ENCODE results near the gene POLD2. TPM values are rescaled to one million over a fixed set of nuclear protein-coding genes. Genes with fewer than 3 reads are reported as not detected.
A peak's percentile ranks its signal among the peaks of the same experiment; 100 is the strongest.

The POLD2 gene
- total and polyA plus RNA-seq, 2 of the 13 experiments (the other 11 are each of a cell fraction or from before 2014, with no cell fraction given), result 87.6 to 95.1 TPM

DNA sequence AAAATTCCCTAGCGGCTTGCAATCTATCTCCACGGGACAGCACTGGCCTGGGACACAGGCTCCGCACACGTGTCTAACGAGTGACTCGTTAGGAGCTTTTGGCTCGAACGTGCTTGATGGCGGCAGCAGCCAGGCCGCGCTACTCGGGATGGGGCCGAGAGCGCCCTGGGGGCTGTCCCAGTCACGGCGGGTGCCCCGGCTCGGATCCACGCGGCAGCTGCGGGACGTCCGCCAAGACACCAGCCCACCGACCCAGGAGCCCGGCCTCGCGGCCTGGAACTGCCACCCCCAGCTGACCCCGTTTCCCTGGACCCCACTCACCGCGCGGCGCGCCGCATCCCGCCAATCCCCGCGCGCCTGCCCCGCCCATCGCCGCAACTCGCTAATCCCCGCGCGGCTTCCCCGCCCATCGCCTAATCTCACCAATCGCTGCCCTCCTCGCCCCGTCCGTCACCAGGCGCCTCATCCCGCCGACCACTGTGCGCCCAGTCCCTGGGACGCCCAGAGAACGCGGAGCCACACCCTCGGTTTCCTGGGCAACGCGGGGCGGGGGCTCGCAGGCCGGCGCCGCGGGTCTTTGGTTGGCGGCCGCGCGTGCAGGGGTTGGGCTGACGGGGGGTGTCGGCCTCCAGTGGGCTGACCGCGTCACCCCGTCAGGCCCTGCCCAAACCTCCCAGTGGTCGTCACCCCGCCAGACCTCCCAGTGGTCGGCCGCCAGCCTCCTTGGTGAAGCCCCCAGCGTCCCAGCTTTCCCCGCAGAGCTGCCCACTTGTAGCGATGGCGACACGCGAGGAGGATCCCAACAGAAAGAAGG lies at the start of gene POLD2 (continued):
- no peak for TF ChIP-seq TEAD3 (CRISPR knock-in tag; optimal IDR thresholded peaks at IDR 0.05; ENCODE audit: borderline replicate concordance)
- peak; percentile 82 for TF ChIP-seq ZNF749 (CRISPR knock-in tag; IDR thresholded peaks at IDR 0.05; ENCODE audit: borderline replicate concordance)
- TF ChIP-seq ZNF615 (CRISPR knock-in tag; IDR thresholded peaks at IDR 0.05; ENCODE audit: borderline replicate concordance), result no peak
- peak; percentile 74 for TF ChIP-seq POLR2G (IDR thresholded peaks at IDR 0.05; ENCODE audit: low read depth, low read length)
- peak; percentile 57; the same call in 1 of the 2 replicates for TF ChIP-seq KMT2A (CRISPR knock-in tag; IDR thresholded peaks at IDR 0.05)
- TF ChIP-seq SP2 (CRISPR knock-in tag; IDR thresholded peaks at IDR 0.05), result peak; percentile 94
- TF ChIP-seq ZEB1 (IDR thresholded peaks at IDR 0.05; ENCODE audit: insufficient replicate concordance, low read depth), result no peak
- TF ChIP-seq, protein P1, sequence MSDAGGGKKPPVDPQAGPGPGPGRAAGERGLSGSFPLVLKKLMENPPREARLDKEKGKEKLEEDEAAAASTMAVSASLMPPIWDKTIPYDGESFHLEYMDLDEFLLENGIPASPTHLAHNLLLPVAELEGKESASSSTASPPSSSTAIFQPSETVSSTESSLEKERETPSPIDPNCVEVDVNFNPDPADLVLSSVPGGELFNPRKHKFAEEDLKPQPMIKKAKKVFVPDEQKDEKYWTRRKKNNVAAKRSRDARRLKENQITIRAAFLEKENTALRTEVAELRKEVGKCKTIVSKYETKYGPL (CRISPR knock-in tag; IDR thresholded peaks at IDR 0.05), result no peak
- TF ChIP-seq TERF1 (CRISPR knock-in tag; IDR thresholded peaks at IDR 0.05), result 0 out of 2 replicates have a peak, but pooled peaks have one; percentile 58
- TF ChIP-seq KLF6 (CRISPR knock-in tag; IDR thresholded peaks at IDR 0.05), result peak; percentile 83
- peak; percentile 88 for TF ChIP-seq NR0B2 (CRISPR knock-in tag; IDR thresholded peaks at IDR 0.05)
- TF ChIP-seq, protein P2, sequence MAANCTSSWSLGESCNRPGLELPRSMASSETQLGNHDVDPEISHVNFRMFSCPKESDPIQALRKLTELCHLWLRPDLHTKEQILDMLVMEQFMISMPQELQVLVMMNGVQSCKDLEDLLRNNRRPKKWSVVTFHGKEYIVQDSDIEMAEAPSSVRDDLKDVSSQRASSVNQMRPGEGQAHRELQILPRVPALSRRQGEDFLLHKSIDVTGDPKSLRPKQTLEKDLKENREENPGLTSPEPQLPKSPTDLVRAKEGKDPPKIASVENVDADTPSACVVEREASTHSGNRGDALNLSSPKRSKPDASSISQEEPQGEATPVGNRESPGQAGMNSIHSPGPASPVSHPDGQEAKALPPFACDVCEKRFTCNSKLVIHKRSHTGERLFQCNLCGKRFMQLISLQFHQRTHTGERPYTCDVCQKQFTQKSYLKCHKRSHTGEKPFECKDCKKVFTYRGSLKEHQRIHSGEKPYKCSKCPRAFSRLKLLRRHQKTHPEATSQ (CRISPR knock-in tag; IDR thresholded peaks at IDR 0.05; ENCODE audit: borderline replicate concordance), result no peak
- no peak for TF ChIP-seq ISL2 (CRISPR knock-in tag; IDR thresholded peaks at IDR 0.05)
- TF ChIP-seq ZNF230 (CRISPR knock-in tag; IDR thresholded peaks at IDR 0.05), result peak; percentile 94
- TF ChIP-seq MXI1 (IDR thresholded peaks at IDR 0.05; ENCODE audit: borderline replicate concordance, low read depth, low read length), result peak; percentile 29; the same call in 1 of the 3 replicates
- TF ChIP-seq RFXAP (CRISPR knock-in tag; IDR thresholded peaks at IDR 0.05; ENCODE audit: borderline replicate concordance), result peak; percentile 91
- TF ChIP-seq MED13 (CRISPR knock-in tag; IDR thresholded peaks at IDR 0.05), result no peak
- no peak for TF ChIP-seq ZNF674 (CRISPR knock-in tag; IDR thresholded peaks at IDR 0.05; ENCODE audit: low read depth)
- no peak for TF ChIP-seq ZNF652 (CRISPR knock-in tag; IDR thresholded peaks at IDR 0.05; ENCODE audit: borderline replicate concordance, low read depth)
- TF ChIP-seq REXO4 (CRISPR knock-in tag; IDR thresholded peaks at IDR 0.05; ENCODE audit: borderline replicate concordance), result 0 out of 2 replicates have a peak, but pooled peaks have one; percentile 70
- no peak for TF ChIP-seq HNF1A (IDR thresholded peaks at IDR 0.05; ENCODE audit: low read depth)
- peak; percentile 60; the same call in 1 of the 2 replicates for TF ChIP-seq HNF1A (CRISPR knock-in tag; IDR thresholded peaks at IDR 0.05; ENCODE audit: borderline replicate concordance)
